Uterus (tissue), 4 donors: ENCODE results near the gene NCAPG. TPM values are rescaled to one million over a fixed set of nuclear protein-coding genes. Genes with fewer than 3 reads are reported as not detected.
A peak's percentile ranks its signal among the peaks of the same experiment; 100 is the strongest.

Source experiments
- DNase-seq, 2 donors: peaks; one replicate each; pipeline ENCODE4 v3.0.0-alpha.2; 2019 to 2020
- H3K27ac ChIP-seq, 2 donors: fragments of 200-600 bp; sonication (generic); 1 replicate in 1 of 2; 2 replicates in 1 of 2; pipeline ENCODE4 v1.5.1; 2016 to 2018
- H3K27me3 ChIP-seq, 2 donors: fragments of 200-600 bp; sonication (generic); one replicate each; pipeline ENCODE4 v1.5.1; 2018 to 2019; ENCODE audit warnings: control low read depth in 1 of 2
- H3K36me3 ChIP-seq, 2 donors: fragments of 200-600 bp; sonication (generic); one replicate each; pipeline ENCODE4 v1.5.1; 2019; ENCODE audit warnings: control low read depth in 1 of 2
- H3K4me1 ChIP-seq, 2 donors: fragments of 200-600 bp; sonication (generic); one replicate each; pipeline ENCODE4 v1.5.1; 2018 to 2019; ENCODE audit warnings: control low read depth in 1 of 2
- H3K4me3 ChIP-seq, 2 donors: fragments of 200-600 bp; sonication (generic); 1 replicate in 1 of 2; 2 replicates in 1 of 2; pipeline ENCODE4 v1.5.1; 2018 to 2019; ENCODE audit warnings: mild to moderate bottlenecking in 1 of 2
- H3K9me3 ChIP-seq, 2 donors: fragments of 200-600 bp; sonication (generic); one replicate each; pipeline ENCODE4 v1.5.1; 2019; ENCODE audit warnings: control low read depth in 1 of 2
- POLR2A ChIP-seq, 2 donors: fragments of 450-650 bp; IDR thresholded peaks; one replicate each; pipeline ENCODE4 v1.6.1; 2016; ENCODE audit warnings: antibody characterized with exemption in 2 of 2, mild to moderate bottlenecking in 1 of 2, moderate library complexity in 1 of 2
- intact Hi-C: fragments of 100-400 bp; cut with DNase I; formaldehyde crosslinking; loops from one replicate; pipeline ENCODE4 v1.15.1; 2023; ENCODE audit warnings: low total_unique reads
- total RNA-seq, 4 donors: library from RNA; depleted of rRNA in 3 of 4; stranded (reverse); fragments of >200 nt in 3 of 4; gene quantifications; one replicate each; pipeline versions ENCODE4 v1.1.0 to v1.2.4, GENCODE V29; 2014 to 2023
- TF ChIP-seq, protein P1 (sequence below), 4 experiments: fragments of 200-600 bp in 2 of 4; fragments of 450-650 bp in 2 of 4; sonication (generic) in 2 of 4; IDR thresholded peaks; one replicate each; pipeline ENCODE4 v1.5.1; 2016 to 2019; ENCODE audit warnings: antibody characterized with exemption in 4 of 4, mild to moderate bottlenecking in 2 of 4, moderate library complexity in 1 of 4
- donor health status: DM: yes; HTN: yes; CAD: no.

NCAPG gene
- total RNA-seq, 4 donors from 2014 or later = 2.9 to 36.2 TPM; not detected in 2

- H3K27me3 ChIP-seq = no peaks in the 10 kb centered on the region
- H3K4me1 ChIP-seq = no peaks in the 10 kb centered on the region
- no peak overlapping the region for H3K27ac ChIP-seq
- no peaks in the 10 kb centered on the region for H3K9me3 ChIP-seq
- no peaks in the 10 kb centered on the region for H3K36me3 ChIP-seq
- intact Hi-C loops = no loop called here
- TF ChIP-seq, protein P1, sequence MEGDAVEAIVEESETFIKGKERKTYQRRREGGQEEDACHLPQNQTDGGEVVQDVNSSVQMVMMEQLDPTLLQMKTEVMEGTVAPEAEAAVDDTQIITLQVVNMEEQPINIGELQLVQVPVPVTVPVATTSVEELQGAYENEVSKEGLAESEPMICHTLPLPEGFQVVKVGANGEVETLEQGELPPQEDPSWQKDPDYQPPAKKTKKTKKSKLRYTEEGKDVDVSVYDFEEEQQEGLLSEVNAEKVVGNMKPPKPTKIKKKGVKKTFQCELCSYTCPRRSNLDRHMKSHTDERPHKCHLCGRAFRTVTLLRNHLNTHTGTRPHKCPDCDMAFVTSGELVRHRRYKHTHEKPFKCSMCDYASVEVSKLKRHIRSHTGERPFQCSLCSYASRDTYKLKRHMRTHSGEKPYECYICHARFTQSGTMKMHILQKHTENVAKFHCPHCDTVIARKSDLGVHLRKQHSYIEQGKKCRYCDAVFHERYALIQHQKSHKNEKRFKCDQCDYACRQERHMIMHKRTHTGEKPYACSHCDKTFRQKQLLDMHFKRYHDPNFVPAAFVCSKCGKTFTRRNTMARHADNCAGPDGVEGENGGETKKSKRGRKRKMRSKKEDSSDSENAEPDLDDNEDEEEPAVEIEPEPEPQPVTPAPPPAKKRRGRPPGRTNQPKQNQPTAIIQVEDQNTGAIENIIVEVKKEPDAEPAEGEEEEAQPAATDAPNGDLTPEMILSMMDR (IDR thresholded peaks at IDR 0.05) = no peak
- no peak for DNase-seq
- H3K4me3 ChIP-seq = no peak overlapping the region
Measured at GRCh38 chr4:17770845-17771244, 39.9 kb upstream of the NCAPG start.

DNA sequence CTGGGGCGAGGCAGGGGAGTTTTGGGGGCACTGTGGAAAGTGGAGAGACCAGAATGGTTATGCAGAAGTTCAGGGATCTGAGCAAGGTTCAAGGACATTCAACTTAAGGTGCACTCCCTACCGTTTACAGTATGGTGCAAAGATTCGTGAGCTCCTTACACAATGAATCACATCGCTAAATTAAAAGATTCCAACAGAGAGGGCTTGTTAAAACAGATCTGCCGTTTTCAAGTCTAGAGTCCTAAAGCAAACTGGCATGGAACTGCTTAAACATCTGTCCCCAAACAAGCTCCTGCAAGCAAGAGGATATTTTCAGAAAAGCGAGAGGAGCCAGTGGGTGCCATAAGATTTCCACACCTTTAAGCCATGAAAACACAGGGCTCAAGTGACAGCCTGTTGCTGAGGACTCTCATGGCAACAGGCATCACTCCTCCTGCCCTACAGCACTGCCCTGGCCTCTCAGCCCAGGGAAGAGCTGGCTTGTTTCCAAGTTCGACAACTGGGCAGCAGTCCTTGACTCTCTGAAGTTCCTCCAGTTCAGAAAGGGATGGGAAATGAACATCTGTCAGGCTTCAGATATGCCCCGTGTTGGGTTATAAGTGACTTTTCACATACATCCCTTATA, 39.4 kb upstream of the NCAPG start:
- Histone ChIP-seq H3K36me3 (no peaks in the 10 kb centered on the region), H3K27ac (no peak overlapping the region), H3K4me3 (no peak overlapping the region), H3K27me3 (no peaks in the 10 kb centered on the region), H3K4me1 (no peaks in the 10 kb centered on the region), H3K9me3 (no peaks in the 10 kb centered on the region)
- no peak for DNase-seq
- intact Hi-C loops = no loop called here
- TF ChIP-seq, protein P1 (IDR thresholded peaks at IDR 0.05) = no peak
- no peak for TF ChIP-seq POLR2A (IDR thresholded peaks at IDR 0.05)

- Histone ChIP-seq H3K4me3 (no peak overlapping the region), H3K36me3 (no peaks in the 10 kb centered on the region), H3K27ac (no peak overlapping the region), H3K4me1 (no peaks in the 10 kb centered on the region), H3K9me3 (no peaks in the 10 kb centered on the region), H3K27me3 (no peaks in the 10 kb centered on the region)
- DNase-seq = no peak
- intact Hi-C loops = no loop called here
- TF ChIP-seq POLR2A (IDR thresholded peaks at IDR 0.05) = no peak
- TF ChIP-seq, protein P1 (IDR thresholded peaks at IDR 0.05) = no peak
Measured at GRCh38 chr4:17773135-17773698, 37.6 kb upstream of the NCAPG start.

DNA sequence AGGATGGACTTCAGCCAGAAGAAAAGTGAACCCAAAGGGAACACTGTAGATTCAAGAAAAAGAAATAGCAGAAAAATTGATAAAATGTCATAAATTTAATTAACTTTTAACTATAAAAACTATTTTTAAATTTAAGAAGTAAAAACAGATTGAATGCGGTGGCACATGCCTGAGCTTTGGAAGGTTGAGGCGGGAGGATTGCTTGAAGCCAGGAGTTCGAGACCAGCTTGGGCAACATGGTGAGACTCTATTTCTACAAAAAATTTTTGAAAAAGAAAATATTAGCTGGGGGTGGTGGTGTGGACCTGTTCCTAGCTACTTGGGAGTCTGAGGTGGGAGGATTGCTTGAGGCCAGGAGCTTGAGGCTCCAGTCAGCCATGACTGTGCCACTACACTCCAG, 32.3 kb upstream of the NCAPG start:
- H3K9me3 ChIP-seq = no peaks in the 10 kb centered on the region
- no peak overlapping the region for H3K27ac ChIP-seq
- H3K4me3 ChIP-seq = no peak overlapping the region
- H3K4me1 ChIP-seq = peaks cover 0 to 10% of the 10 kb centered on the region in 2 donors
- H3K36me3 ChIP-seq = no peaks in the 10 kb centered on the region
- TF ChIP-seq, protein P1 (IDR thresholded peaks at IDR 0.05) = no peak
- TF ChIP-seq POLR2A (IDR thresholded peaks at IDR 0.05) = no peak
- peaks cover 0 to 5% of the 10 kb centered on the region in 2 donors for H3K27me3 ChIP-seq
- no peak for DNase-seq
- intact Hi-C loops = no loop called here

- no peak overlapping the region for H3K27ac ChIP-seq
- peaks cover 0 to 5% of the 10 kb centered on the region in 2 donors for H3K27me3 ChIP-seq
- H3K4me1 ChIP-seq = peaks cover 0 to 10% of the 10 kb centered on the region in 2 donors
- H3K4me3 ChIP-seq = peak overlapping the region in 1 of 2 donors; percentile 1
- no peaks in the 10 kb centered on the region for H3K36me3 ChIP-seq
- intact Hi-C loops = no loop called here
- H3K9me3 ChIP-seq = no peaks in the 10 kb centered on the region
- TF ChIP-seq, protein P1 (IDR thresholded peaks at IDR 0.05) = no peak
- no peak for TF ChIP-seq POLR2A (IDR thresholded peaks at IDR 0.05)
- no peak for DNase-seq
Measured at GRCh38 chr4:17780501-17781299, 30.1 kb upstream of the NCAPG start.
